Measurements from ENCODE around the gene LCE6A. TPM values are rescaled to one million over a fixed set of nuclear protein-coding genes. Genes with fewer than 3 reads are reported as not detected.

The LCE6A gene
- total RNA-seq (not detected), polyA plus RNA-seq (not detected)
- long read RNA-seq, donor 1: 0 reads
- long read RNA-seq, donor 2: 0 reads

- Histone ChIP-seq H3K36me3 (ENCODE audit: control insufficient read depth in 1 of 2, insufficient read depth in 2 of 2, low read length in 1 of 2) (no peaks in the 10 kb centered on the region), H3K4me3 (ENCODE audit: low read length in 2 of 2) (no peak within 1 kb of the TSS), H3K27me3 (ENCODE audit: control insufficient read depth in 1 of 2, insufficient read depth in 2 of 2, low read length in 1 of 2) (no peaks in the 10 kb centered on the region), H3K4me1 (ENCODE audit: control insufficient read depth in 1 of 2, insufficient read depth in 2 of 2, low read length in 2 of 2) (no peaks in the 10 kb centered on the region), H3K27ac (ENCODE audit: low read depth in 1 of 2, low read length in 2 of 2) (no peak within 1 kb of the TSS), H3K9me3 (ENCODE audit: control insufficient read depth, low read length) (no peaks in the 10 kb centered on the region)
- intact Hi-C loops (cut with DNase I): no loop called here
- 86 to 89% methylated on average over 3 of the region's 3 CpGs for WGBS, 2 donors
- ATAC-seq (ENCODE audit: low FRiP score) (no peak), DNase-seq (no peak)
Observed at GRCh38 chr1:152842556-152842955, at the start of gene LCE6A. Gene LCE6A, plus strand, starts transcription at chr1:152842856. Its CDS starts 665 bp downstream, at chr1:152843521.

DNA sequence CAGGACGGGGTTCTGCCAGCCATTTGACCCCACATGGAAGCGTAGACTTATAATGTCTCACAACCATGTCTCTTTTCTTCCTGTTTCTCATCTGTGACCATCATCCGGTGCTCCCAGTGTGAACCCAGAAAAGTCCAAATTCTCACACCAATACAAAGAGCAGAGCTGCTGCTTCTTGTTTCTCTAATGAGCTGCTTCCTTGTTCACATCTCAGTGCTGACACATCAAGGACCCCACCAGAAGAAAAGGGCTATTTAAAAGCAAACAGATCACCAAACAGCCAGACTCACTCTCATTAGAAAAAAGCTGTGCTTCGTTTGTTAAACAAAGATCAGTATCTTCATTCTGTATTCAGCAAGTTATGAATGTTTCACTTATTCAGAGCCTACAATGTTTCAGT is 47.0 kb upstream of the LCE6A start:
- DNase-seq (no peak), ATAC-seq (ENCODE audit: low FRiP score) (no peak)
- Histone ChIP-seq H3K4me3 (ENCODE audit: low read length in 2 of 2) (no peak overlapping the region), H3K4me1 (ENCODE audit: control insufficient read depth in 1 of 2, insufficient read depth in 2 of 2, low read length in 2 of 2) (no peaks in the 10 kb centered on the region), H3K27ac (ENCODE audit: low read depth in 1 of 2, low read length in 2 of 2) (no peak overlapping the region), H3K27me3 (ENCODE audit: control insufficient read depth in 1 of 2, insufficient read depth in 2 of 2, low read length in 1 of 2) (no peaks in the 10 kb centered on the region), H3K36me3 (ENCODE audit: control insufficient read depth in 1 of 2, insufficient read depth in 2 of 2, low read length in 1 of 2) (no peaks in the 10 kb centered on the region), H3K9me3 (ENCODE audit: control insufficient read depth, low read length) (no peaks in the 10 kb centered on the region)
- 41 to 44% methylated on average over 4 of the region's 4 CpGs for WGBS, 2 donors
- intact Hi-C loops (cut with DNase I): no loop called here

GRCh38 chr1:152796421-152796820 is 46.2 kb upstream of the LCE6A start, which contains the start of gene LCE1D:
Gene LCE1D, plus strand, starts transcription at chr1:152796721. Its CDS starts 1,074 bp downstream, at chr1:152797795.
- H3K4me1 ChIP-seq (ENCODE audit: control insufficient read depth in 1 of 2, insufficient read depth in 2 of 2, low read length in 2 of 2): no peaks in the 10 kb centered on the region
- no peak for DNase-seq
- no peak for ATAC-seq (ENCODE audit: low FRiP score)
- H3K27ac ChIP-seq (ENCODE audit: low read depth in 1 of 2, low read length in 2 of 2): no peak within 1 kb of the TSS
- H3K9me3 ChIP-seq (ENCODE audit: control insufficient read depth, low read length): no peaks in the 10 kb centered on the region
- no peak within 1 kb of the TSS for H3K4me3 ChIP-seq (ENCODE audit: low read length in 2 of 2)
- WGBS, 2 donors: 35 to 48% methylated on average over 3 of the region's 3 CpGs
- H3K36me3 ChIP-seq (ENCODE audit: control insufficient read depth in 1 of 2, insufficient read depth in 2 of 2, low read length in 1 of 2): no peaks in the 10 kb centered on the region
- intact Hi-C loops (cut with DNase I): no loop called here
- H3K27me3 ChIP-seq (ENCODE audit: control insufficient read depth in 1 of 2, insufficient read depth in 2 of 2, low read length in 1 of 2): no peaks in the 10 kb centered on the region

- ATAC-seq (ENCODE audit: low FRiP score): no peak
- 44 to 45% methylated on average over 1 of the region's 1 CpG for WGBS, 2 donors
Observed at GRCh38 chr1:152801333-152801732, 41.3 kb upstream of the LCE6A start.

DNA sequence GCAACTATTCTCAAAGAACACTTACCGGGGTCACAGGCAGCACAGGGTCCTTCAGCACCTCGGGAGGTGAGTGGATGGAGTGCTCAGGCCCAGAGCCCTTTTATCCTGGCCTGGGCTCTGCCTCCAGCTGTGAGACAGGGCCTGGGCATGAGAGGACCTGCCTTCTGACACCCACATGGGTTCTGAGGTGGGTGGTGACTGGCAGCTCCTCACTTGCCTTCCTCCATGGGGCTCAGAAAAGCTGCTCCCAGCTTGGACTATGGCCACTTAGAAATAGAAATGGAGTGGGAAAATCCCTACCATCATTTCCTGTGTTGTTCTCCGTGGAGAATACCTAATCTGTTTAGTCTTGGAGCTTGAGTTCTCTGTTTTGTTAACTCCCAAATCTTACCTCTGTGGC is 36.1 kb upstream of the LCE6A start, which contains the start of gene LCE1C:
LCE1C (minus strand) TSS at position 76 of the 400 bp plus-strand sequence. CDS start 1,173 bp downstream, outside the sequence.
- H3K4me3 ChIP-seq (ENCODE audit: low read length in 2 of 2): no peak within 1 kb of the TSS
- 50 to 55% methylated on average over 3 of the region's 3 CpGs for WGBS, 2 donors
- intact Hi-C loops (cut with DNase I): no loop called here
- no peaks in the 10 kb centered on the region for H3K36me3 ChIP-seq (ENCODE audit: control insufficient read depth in 1 of 2, insufficient read depth in 2 of 2, low read length in 1 of 2)
- no peak for ATAC-seq (ENCODE audit: low FRiP score)
- no peaks in the 10 kb centered on the region for H3K9me3 ChIP-seq (ENCODE audit: control insufficient read depth, low read length)
- no peaks in the 10 kb centered on the region for H3K27me3 ChIP-seq (ENCODE audit: control insufficient read depth in 1 of 2, insufficient read depth in 2 of 2, low read length in 1 of 2)
- no peak within 1 kb of the TSS for H3K27ac ChIP-seq (ENCODE audit: low read depth in 1 of 2, low read length in 2 of 2)
- DNase-seq: no peak
- no peaks in the 10 kb centered on the region for H3K4me1 ChIP-seq (ENCODE audit: control insufficient read depth in 1 of 2, insufficient read depth in 2 of 2, low read length in 2 of 2)

More at GRCh38 chr1:152801333-152801732, 41.3 kb upstream of the LCE6A start:
- no peaks in the 10 kb centered on the region for H3K36me3 ChIP-seq (ENCODE audit: control insufficient read depth in 1 of 2, insufficient read depth in 2 of 2, low read length in 1 of 2)
- H3K4me3 ChIP-seq (ENCODE audit: low read length in 2 of 2): no peak overlapping the region
- H3K9me3 ChIP-seq (ENCODE audit: control insufficient read depth, low read length): no peaks in the 10 kb centered on the region
- no peak overlapping the region for H3K27ac ChIP-seq (ENCODE audit: low read depth in 1 of 2, low read length in 2 of 2)
- no peak for DNase-seq
- H3K27me3 ChIP-seq (ENCODE audit: control insufficient read depth in 1 of 2, insufficient read depth in 2 of 2, low read length in 1 of 2): no peaks in the 10 kb centered on the region
- H3K4me1 ChIP-seq (ENCODE audit: control insufficient read depth in 1 of 2, insufficient read depth in 2 of 2, low read length in 2 of 2): no peaks in the 10 kb centered on the region
- intact Hi-C loops (cut with DNase I): no loop called here

DNA sequence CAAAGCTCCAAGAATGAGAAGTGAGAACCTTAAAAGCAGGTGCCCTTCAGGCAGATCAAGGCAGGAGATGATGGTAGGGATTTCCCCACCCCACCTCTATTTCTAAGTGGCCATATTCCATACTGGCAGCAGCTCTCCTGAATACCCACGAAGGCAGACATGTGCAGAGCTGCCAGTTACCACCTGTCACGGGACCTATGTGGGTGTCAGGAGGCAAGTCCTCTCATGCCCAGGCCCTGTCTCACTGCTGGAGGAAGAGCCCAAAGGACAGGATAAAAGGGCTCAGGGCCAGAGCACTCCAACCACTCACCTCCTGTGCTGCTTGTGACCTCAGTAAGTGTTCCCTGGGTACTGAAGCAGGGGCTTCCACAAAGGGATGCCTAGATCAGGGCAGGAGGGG is 31.6 kb upstream of the LCE6A start:
- Histone ChIP-seq H3K36me3 (ENCODE audit: control insufficient read depth in 1 of 2, insufficient read depth in 2 of 2, low read length in 1 of 2) (no peaks in the 10 kb centered on the region), H3K9me3 (ENCODE audit: control insufficient read depth, low read length) (no peaks in the 10 kb centered on the region), H3K27me3 (ENCODE audit: control insufficient read depth in 1 of 2, insufficient read depth in 2 of 2, low read length in 1 of 2) (no peaks in the 10 kb centered on the region), H3K4me1 (ENCODE audit: control insufficient read depth in 1 of 2, insufficient read depth in 2 of 2, low read length in 2 of 2) (no peaks in the 10 kb centered on the region), H3K4me3 (ENCODE audit: low read length in 2 of 2) (no peak overlapping the region), H3K27ac (ENCODE audit: low read depth in 1 of 2, low read length in 2 of 2) (no peak overlapping the region)
- ATAC-seq (ENCODE audit: low FRiP score) (no peak), DNase-seq (no peak)
- intact Hi-C loops (cut with DNase I): no loop called here
- WGBS, 2 donors: 69 to 73% methylated on average over 2 of the region's 2 CpGs

DNA sequence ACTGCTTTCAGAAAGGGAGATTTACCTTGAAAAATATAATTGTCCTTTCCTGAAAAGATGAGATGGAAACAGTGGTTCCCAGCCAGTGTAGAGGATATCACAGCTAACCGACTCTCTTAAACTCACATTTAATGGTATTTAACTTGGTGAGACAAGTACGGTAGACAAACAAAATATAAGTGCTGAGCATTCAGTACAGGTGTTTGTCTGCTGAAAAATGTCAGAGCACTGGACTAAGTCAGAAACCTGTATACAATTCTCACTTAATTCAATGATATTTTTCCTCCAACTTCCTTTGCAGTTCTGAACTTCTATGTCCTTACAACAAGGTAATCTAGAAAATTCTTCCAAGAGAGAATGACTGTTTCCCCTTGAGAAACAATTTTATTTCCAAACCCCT is 31.0 kb upstream of the LCE6A start, which contains the start of gene LCE1B:
LCE1B (plus strand) TSS at position 301 of the 400 bp plus-strand sequence. CDS start 476 bp downstream, outside the sequence.
- H3K36me3 ChIP-seq (ENCODE audit: control insufficient read depth in 1 of 2, insufficient read depth in 2 of 2, low read length in 1 of 2): no peaks in the 10 kb centered on the region

DNA sequence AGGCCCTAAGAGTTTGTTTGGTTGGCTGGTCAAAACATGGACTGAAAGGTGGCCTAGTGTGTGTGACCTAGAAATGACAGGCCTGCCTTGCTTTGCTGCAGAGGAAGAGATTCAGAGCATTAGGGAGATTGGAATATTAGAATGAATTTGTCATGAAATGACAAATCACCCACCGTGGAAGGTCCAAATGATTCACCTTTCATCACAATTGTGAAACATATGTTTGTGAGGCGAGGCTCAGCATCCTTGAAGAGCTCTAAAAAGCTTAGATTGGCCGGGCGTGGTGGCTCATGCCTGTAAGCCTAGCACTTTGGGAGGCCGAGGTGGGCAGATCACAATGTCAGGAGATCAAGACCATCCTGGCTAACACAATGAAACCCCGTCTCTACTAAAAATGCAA is 25.3 kb upstream of the LCE6A start:
- intact Hi-C loops (cut with DNase I): no loop called here
- 76 to 85% methylated on average over 6 of the region's 6 CpGs for WGBS, 2 donors
- H3K27ac ChIP-seq (ENCODE audit: low read depth in 1 of 2, low read length in 2 of 2): no peak overlapping the region
- no peaks in the 10 kb centered on the region for H3K36me3 ChIP-seq (ENCODE audit: control insufficient read depth in 1 of 2, insufficient read depth in 2 of 2, low read length in 1 of 2)
- ATAC-seq (ENCODE audit: low FRiP score) (no peak), DNase-seq (no peak)
- H3K9me3 ChIP-seq (ENCODE audit: control insufficient read depth, low read length): no peaks in the 10 kb centered on the region
- H3K4me3 ChIP-seq (ENCODE audit: low read length in 2 of 2): no peak overlapping the region
- H3K27me3 ChIP-seq (ENCODE audit: control insufficient read depth in 1 of 2, insufficient read depth in 2 of 2, low read length in 1 of 2): no peaks in the 10 kb centered on the region
- H3K4me1 ChIP-seq (ENCODE audit: control insufficient read depth in 1 of 2, insufficient read depth in 2 of 2, low read length in 2 of 2): no peaks in the 10 kb centered on the region

More for the DNA sequence above, 31.0 kb upstream of the LCE6A start, which contains the start of gene LCE1B:
- no peak for DNase-seq
- no peaks in the 10 kb centered on the region for H3K4me1 ChIP-seq (ENCODE audit: control insufficient read depth in 1 of 2, insufficient read depth in 2 of 2, low read length in 2 of 2)
- H3K9me3 ChIP-seq (ENCODE audit: control insufficient read depth, low read length): no peaks in the 10 kb centered on the region
- 88 to 89% methylated on average over 2 of the region's 2 CpGs for WGBS, 2 donors
- no peak for ATAC-seq (ENCODE audit: low FRiP score)
- H3K4me3 ChIP-seq (ENCODE audit: low read length in 2 of 2): no peak within 1 kb of the TSS
- no peaks in the 10 kb centered on the region for H3K27me3 ChIP-seq (ENCODE audit: control insufficient read depth in 1 of 2, insufficient read depth in 2 of 2, low read length in 1 of 2)
- intact Hi-C loops (cut with DNase I): no loop called here
- no peak within 1 kb of the TSS for H3K27ac ChIP-seq (ENCODE audit: low read depth in 1 of 2, low read length in 2 of 2)

- H3K9me3 ChIP-seq (ENCODE audit: control insufficient read depth, low read length): no peaks in the 10 kb centered on the region
- no peaks in the 10 kb centered on the region for H3K36me3 ChIP-seq (ENCODE audit: control insufficient read depth in 1 of 2, insufficient read depth in 2 of 2, low read length in 1 of 2)
- no peak overlapping the region for H3K27ac ChIP-seq (ENCODE audit: low read depth in 1 of 2, low read length in 2 of 2)
- DNase-seq (no peak), ATAC-seq (ENCODE audit: low FRiP score) (no peak)
- H3K27me3 ChIP-seq (ENCODE audit: control insufficient read depth in 1 of 2, insufficient read depth in 2 of 2, low read length in 1 of 2): peaks cover 0 to 2% of the 10 kb centered on the region in 2 donors
- H3K4me1 ChIP-seq (ENCODE audit: control insufficient read depth in 1 of 2, insufficient read depth in 2 of 2, low read length in 2 of 2): no peaks in the 10 kb centered on the region
- WGBS, 2 donors: 30 to 33% methylated on average over 5 of the region's 5 CpGs
- H3K4me3 ChIP-seq (ENCODE audit: low read length in 2 of 2): no peak overlapping the region
- intact Hi-C loops (cut with DNase I): no loop called here
Observed at GRCh38 chr1:152823294-152823693, 19.4 kb upstream of the LCE6A start.

All from aorta (tissue), 5 donors.